GM12891 (cell line): ENCODE measurements around the gene CENPT.

Source experiments
- POLR2A ChIP-seq: IDR thresholded peaks from 2 replicates; pipeline ENCODE4 v1.6.1; 2011; ENCODE audit warnings: low read depth, low read length, control low read depth
- TAF1 ChIP-seq: IDR thresholded peaks from 2 replicates; pipeline ENCODE4 v1.6.1; 2011; ENCODE audit warnings: low read depth, low read length, control low read depth

DNA sequence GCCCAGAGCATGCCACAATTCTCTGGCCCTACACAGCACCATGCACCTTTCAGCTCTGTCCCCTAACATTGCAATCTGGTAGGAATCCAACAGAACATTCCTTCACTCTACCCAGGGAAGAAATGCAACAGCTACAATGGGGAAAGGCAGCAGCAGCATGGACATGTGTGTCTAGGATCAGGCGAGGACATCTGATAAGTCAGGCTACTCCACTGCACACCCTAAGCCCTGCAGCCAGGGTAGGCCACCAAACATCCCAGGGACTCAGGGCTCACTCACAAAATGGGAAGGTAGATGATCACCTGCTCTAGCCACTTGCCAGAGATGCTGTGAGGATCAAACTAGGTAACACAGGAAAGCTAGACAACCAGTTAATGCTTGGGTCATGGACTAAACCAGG lies 46.3 kb downstream of the CENPT start:
- no peak for TF ChIP-seq POLR2A
- TF ChIP-seq TAF1, result no peak
